LNCaP clone FGC (cell line): ENCODE data around the gene GP9.
A peak's percentile ranks its signal among the peaks of the same experiment; 100 is the strongest.
"Not testable (repeated sequence)": the region's sequence is repeated elsewhere in the genome, so short reads cannot be mapped to it uniquely, and the experiment has no call there.

ENCODE experiments used
- DNase-seq: peaks from one replicate; pipeline ENCODE4 v3.0.0-alpha.2; 2011; ENCODE audit warnings: low read depth
- H3K4me3 ChIP-seq: 2 replicates; pipeline ENCODE4 v1.5.1; 2011; ENCODE audit warnings: mild to moderate bottlenecking, low read depth, low read length, control low read depth
- CTCF ChIP-seq: IDR thresholded peaks from 2 replicates; pipeline ENCODE4 v1.5.1; 2012; ENCODE audit warnings: mild to moderate bottlenecking; ENCODE audit not compliant: control insufficient read depth, insufficient read depth; ENCODE audit errors: extremely low read depth

GP9 gene

DNA sequence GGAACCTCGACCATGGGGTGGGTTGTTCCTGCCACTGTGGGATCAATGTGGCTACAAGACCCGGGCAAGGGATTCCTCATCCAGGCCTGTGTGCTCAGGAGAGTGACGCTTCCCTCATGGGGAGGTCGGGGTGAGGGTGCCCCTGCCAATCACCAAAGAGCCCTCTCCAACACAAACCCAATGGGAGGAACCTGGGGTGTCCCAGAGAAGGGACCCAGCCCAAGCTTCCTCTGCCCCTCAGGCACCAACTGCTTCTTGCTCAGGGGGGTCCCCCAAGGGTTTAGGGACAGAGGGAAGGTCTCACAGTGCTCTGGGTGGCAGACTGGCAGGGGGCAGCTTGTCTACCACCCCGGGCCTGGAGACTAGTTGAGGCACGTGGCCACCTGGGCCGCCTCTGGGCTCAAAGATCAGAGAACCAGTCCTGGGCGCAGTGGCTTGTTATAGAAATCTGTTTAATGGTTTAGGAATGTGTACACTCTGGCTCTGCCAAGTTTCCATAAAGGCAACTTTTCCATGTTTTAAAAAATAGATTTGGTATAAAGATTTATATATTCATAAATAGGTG, 26.6 kb downstream of the GP9 start:
- TF ChIP-seq CTCF, result no peak
- no peak overlapping the region for H3K4me3 ChIP-seq
- no peak for DNase-seq

GRCh38 chr3:129087904-129088303, 27.3 kb downstream of the GP9 start:
- H3K4me3 ChIP-seq, result not testable (repeated sequence)
- peak; percentile 36 for DNase-seq

DNA sequence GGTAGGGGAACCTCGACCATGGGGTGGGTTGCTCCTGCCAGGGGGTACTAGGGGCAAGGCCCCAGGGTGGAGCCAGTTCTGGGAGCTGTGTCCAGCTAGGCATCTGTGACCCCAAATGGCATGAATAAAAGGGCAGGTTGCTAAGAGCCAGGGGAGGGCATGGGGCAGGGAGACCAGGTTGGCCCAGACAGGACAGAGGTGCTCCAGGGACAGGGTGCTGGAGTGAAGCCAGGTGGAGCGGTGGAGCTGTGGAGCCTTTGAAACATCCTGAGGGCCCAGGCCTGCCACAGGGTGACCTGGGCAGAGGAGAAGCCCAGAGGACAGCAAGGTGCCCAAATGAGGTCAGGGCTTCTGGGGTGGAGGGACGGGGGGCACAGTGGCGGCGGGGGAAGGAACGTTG, 27.7 kb downstream of the GP9 start:
- not testable (repeated sequence) for DNase-seq, H3K4me3 ChIP-seq

- TF ChIP-seq CTCF, result no peak
- H3K4me3 ChIP-seq, result no peak overlapping the region
- DNase-seq, result no peak
Observed at GRCh38 chr3:129095285-129095684, 34.7 kb downstream of the GP9 start.

GRCh38 chr3:129100274-129100673, 39.7 kb downstream of the GP9 start:
- no peak for DNase-seq
- H3K4me3 ChIP-seq, result no peak overlapping the region
- no peak for TF ChIP-seq CTCF

- no peak for TF ChIP-seq CTCF
- DNase-seq, result no peak
- no peak overlapping the region for H3K4me3 ChIP-seq
Observed at GRCh38 chr3:129101370-129102138, 41.0 kb downstream of the GP9 start.

- H3K4me3 ChIP-seq, result no peak overlapping the region
- TF ChIP-seq CTCF, result no peak
- DNase-seq, result no peak
Observed at GRCh38 chr3:129103296-129103695, 42.7 kb downstream of the GP9 start.

DNA sequence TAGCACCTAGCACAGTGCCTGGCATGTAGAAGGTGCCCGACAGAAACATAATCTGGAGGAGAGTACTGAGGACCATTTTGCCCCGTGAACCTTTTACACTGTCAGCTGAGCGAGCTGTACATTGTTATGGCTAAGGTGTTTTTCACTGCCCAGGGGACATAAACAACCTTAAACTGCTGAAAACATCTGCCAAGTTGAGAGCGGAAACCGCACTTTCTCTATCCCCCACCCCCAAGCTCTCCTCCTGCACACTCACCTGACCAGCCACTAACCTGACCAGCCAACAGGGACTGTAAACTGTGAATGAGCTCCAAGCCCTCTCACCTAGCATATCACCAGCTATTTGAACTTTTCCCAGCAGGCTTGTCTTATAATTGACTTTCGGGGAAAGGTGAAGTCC, 43.5 kb downstream of the GP9 start:
- TF ChIP-seq CTCF, result no peak
- H3K4me3 ChIP-seq, result no peak overlapping the region
- no peak for DNase-seq
